DOHH2 (cell line): ENCODE results near the gene QKI.

Source experiments
- H3F3A ChIP-seq: fragments of 200-600 bp; sonication (generic), shearing (Covaris generic); 2 replicates; pipeline ENCODE4 v1.6.0; 2016; ENCODE audit warnings: antibody characterized with exemption, mild to moderate bottlenecking; ENCODE audit not compliant: control insufficient read depth, insufficient read depth
- H3K27ac ChIP-seq: fragments of 200-600 bp; sonication (generic); 2 replicates; pipeline ENCODE4 v1.5.1; 2014; ENCODE audit warnings: low read depth, mild to moderate bottlenecking, low read length, moderate library complexity
- H3K27me3 ChIP-seq: fragments of 200-600 bp; sonication (generic); 2 replicates; pipeline ENCODE4 v1.6.1; 2014; ENCODE audit warnings: mild to moderate bottlenecking, low read length, mixed read lengths; ENCODE audit not compliant: control insufficient read depth
- H3K36me3 ChIP-seq: fragments of 200-600 bp; sonication (generic); 2 replicates; pipeline ENCODE4 v1.6.1; 2014; ENCODE audit warnings: mild to moderate bottlenecking, low read length, moderate library complexity, mixed read lengths; ENCODE audit not compliant: control insufficient read depth
- H3K4me1 ChIP-seq: fragments of 200-600 bp; sonication (generic); 2 replicates; pipeline ENCODE4 v1.6.1; 2014; ENCODE audit warnings: mild to moderate bottlenecking, low read length, mixed read lengths; ENCODE audit not compliant: control insufficient read depth
- H3K4me2 ChIP-seq: fragments of 200-600 bp; sonication (generic); 2 replicates; pipeline ENCODE4 v1.6.0; 2014; ENCODE audit warnings: mild to moderate bottlenecking, low read length, moderate library complexity
- H3K4me3 ChIP-seq: fragments of 200-600 bp; sonication (generic); 2 replicates; pipeline ENCODE4 v1.5.1; 2014; ENCODE audit warnings: mild to moderate bottlenecking, low read length, mixed read lengths
- H3K79me2 ChIP-seq: fragments of 200-600 bp; sonication (generic); 2 replicates; pipeline ENCODE4 v1.6.1; 2014; ENCODE audit warnings: mild to moderate bottlenecking, low read length, mixed read lengths; ENCODE audit not compliant: control insufficient read depth
- H3K9me2 ChIP-seq: fragments of 200-600 bp; sonication (generic); replicated peaks from 2 replicates; pipeline ENCODE4 v1.6.1; 2014; ENCODE audit warnings: mild to moderate bottlenecking, low read length, mixed read lengths; ENCODE audit not compliant: control insufficient read depth
- H3K9me3 ChIP-seq: fragments of 200-600 bp; sonication (generic); 2 replicates; pipeline ENCODE4 v1.6.1; 2014; ENCODE audit warnings: antibody characterized with exemption, low read length, mixed read lengths; ENCODE audit not compliant: control insufficient read depth, insufficient read depth
- H4K20me1 ChIP-seq: fragments of 200-600 bp; sonication (generic); 2 replicates; pipeline ENCODE4 v1.6.0; 2014; ENCODE audit warnings: low read depth, mild to moderate bottlenecking, antibody characterized with exemption, low read length, moderate library complexity; ENCODE audit not compliant: control insufficient read depth, insufficient read depth
- EZH2phosphoT487 ChIP-seq: fragments of 200-600 bp; sonication (generic); IDR thresholded peaks from 2 replicates; pipeline ENCODE4 v1.6.1; 2017; ENCODE audit warnings: borderline replicate concordance, mild to moderate bottlenecking, antibody characterized with exemption, low read length, moderate library complexity, mixed read lengths
- TF ChIP-seq, protein P1 (sequence below): fragments of 200-600 bp; sonication (generic); IDR thresholded peaks from one replicate; pipeline ENCODE4 v1.5.1; 2014; ENCODE audit warnings: antibody characterized with exemption, mild to moderate bottlenecking, low read depth, low read length; ENCODE audit not compliant: poor library complexity, severe bottlenecking

The QKI gene

GRCh38 chr6:163520956-163521355, 106.4 kb downstream of the QKI start:
- no peak overlapping the region for H3K4me2 ChIP-seq
- H4K20me1 ChIP-seq: no peaks in the 10 kb centered on the region; the same call in 1 of the 2 replicates
- peaks cover 59% of the 10 kb centered on the region for H3K79me2 ChIP-seq

GRCh38 chr6:163522033-163522432, 107.5 kb downstream of the QKI start:
- no peaks in the 10 kb centered on the region; the same call in none of the 2 replicates for H4K20me1 ChIP-seq
- TF ChIP-seq, protein P1, sequence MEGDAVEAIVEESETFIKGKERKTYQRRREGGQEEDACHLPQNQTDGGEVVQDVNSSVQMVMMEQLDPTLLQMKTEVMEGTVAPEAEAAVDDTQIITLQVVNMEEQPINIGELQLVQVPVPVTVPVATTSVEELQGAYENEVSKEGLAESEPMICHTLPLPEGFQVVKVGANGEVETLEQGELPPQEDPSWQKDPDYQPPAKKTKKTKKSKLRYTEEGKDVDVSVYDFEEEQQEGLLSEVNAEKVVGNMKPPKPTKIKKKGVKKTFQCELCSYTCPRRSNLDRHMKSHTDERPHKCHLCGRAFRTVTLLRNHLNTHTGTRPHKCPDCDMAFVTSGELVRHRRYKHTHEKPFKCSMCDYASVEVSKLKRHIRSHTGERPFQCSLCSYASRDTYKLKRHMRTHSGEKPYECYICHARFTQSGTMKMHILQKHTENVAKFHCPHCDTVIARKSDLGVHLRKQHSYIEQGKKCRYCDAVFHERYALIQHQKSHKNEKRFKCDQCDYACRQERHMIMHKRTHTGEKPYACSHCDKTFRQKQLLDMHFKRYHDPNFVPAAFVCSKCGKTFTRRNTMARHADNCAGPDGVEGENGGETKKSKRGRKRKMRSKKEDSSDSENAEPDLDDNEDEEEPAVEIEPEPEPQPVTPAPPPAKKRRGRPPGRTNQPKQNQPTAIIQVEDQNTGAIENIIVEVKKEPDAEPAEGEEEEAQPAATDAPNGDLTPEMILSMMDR: no peak
- no peak for TF ChIP-seq EZH2phosphoT487
- peaks cover 68% of the 10 kb centered on the region for H3K79me2 ChIP-seq
- H3K4me3 ChIP-seq: no peak overlapping the region
- H3K36me3 ChIP-seq: peaks cover 3% of the 10 kb centered on the region; the same call in 1 of the 2 replicates
- H3K9me2 ChIP-seq: no peaks in the 10 kb centered on the region
- H3F3A ChIP-seq: no peaks in the 10 kb centered on the region
- H3K27me3 ChIP-seq: no peaks in the 10 kb centered on the region
- H3K27ac ChIP-seq: no peak overlapping the region
- H3K4me2 ChIP-seq: no peak overlapping the region
- H3K4me1 ChIP-seq: peaks cover 13% of the 10 kb centered on the region
- H3K9me3 ChIP-seq: no peaks in the 10 kb centered on the region

More at GRCh38 chr6:163520956-163521355, 106.4 kb downstream of the QKI start:
- TF ChIP-seq, protein P1: no peak
- no peak for TF ChIP-seq EZH2phosphoT487
- Histone ChIP-seq H3K36me3 (peaks cover 3% of the 10 kb centered on the region; the same call in 1 of the 2 replicates), H3K27ac (no peak overlapping the region), H3K27me3 (no peaks in the 10 kb centered on the region), H3K9me3 (no peaks in the 10 kb centered on the region), H3K4me1 (peaks cover 13% of the 10 kb centered on the region), H3K4me3 (no peak overlapping the region), H3F3A (no peaks in the 10 kb centered on the region), H3K9me2 (no peaks in the 10 kb centered on the region)

- H3K4me2 ChIP-seq: no peak overlapping the region
- no peak overlapping the region for H3K4me3 ChIP-seq
- H3F3A ChIP-seq: no peaks in the 10 kb centered on the region
- H3K27me3 ChIP-seq: no peaks in the 10 kb centered on the region
- no peaks in the 10 kb centered on the region; the same call in none of the 2 replicates for H4K20me1 ChIP-seq
- no peak overlapping the region for H3K27ac ChIP-seq
- H3K9me2 ChIP-seq: no peaks in the 10 kb centered on the region
- TF ChIP-seq, protein P1: no peak
- no peak for TF ChIP-seq EZH2phosphoT487
- no peaks in the 10 kb centered on the region for H3K9me3 ChIP-seq
- H3K4me1 ChIP-seq: peaks cover 13% of the 10 kb centered on the region
- peaks cover 3% of the 10 kb centered on the region; the same call in 1 of the 2 replicates for H3K36me3 ChIP-seq
- peaks cover 80% of the 10 kb centered on the region for H3K79me2 ChIP-seq
Measured at GRCh38 chr6:163525926-163526325, 111.4 kb downstream of the QKI start.
